ENCODE results near the gene ZRANB1. TPM values are rescaled to one million over a fixed set of nuclear protein-coding genes. Genes with fewer than 3 reads are reported as not detected.

Gene ZRANB1
- total and polyA plus RNA-seq, 2 of the 13 experiments (the other 11 are each of a cell fraction or from before 2014, with no cell fraction given) = 10.3 to 19.6 TPM

GRCh38 chr10:125014836-125015355, 73.0 kb downstream of the ZRANB1 start:
- FAIRE-seq = no peak
- no TSS peak for BruUV-seq (replicated peaks)

More at GRCh38 chr10:125014836-125015355, 73.0 kb downstream of the ZRANB1 start:
- Histone ChIP-seq H3K9ac (ENCODE audit: insufficient read depth, low read depth, low read length) (no peak overlapping the region), H3K4me3 (replicated peaks in 1 of 3; ENCODE audit: insufficient read depth in 1 of 3, low read depth in 2 of 3, low read length in 3 of 3) (no peak overlapping the region), H3K79me2 (ENCODE audit: insufficient read depth, low read length) (no peaks in the 10 kb centered on the region), H3K4me1 (ENCODE audit: insufficient read depth, low read length) (no peaks in the 10 kb centered on the region), H3K4me2 (ENCODE audit: low read depth, low read length) (no peak overlapping the region), H2AFZ (ENCODE audit: low read length) (no peak overlapping the region), H3K27me3 (ENCODE audit: control insufficient read depth in 1 of 2, insufficient read depth in 2 of 2, low read length in 2 of 2) (peaks cover 12 to 78% of the 10 kb centered on the region in 2 experiments), H3K9me3 (ENCODE audit: low read length) (peaks cover 5% of the 10 kb centered on the region; the same call in 1 of the 2 replicates), H4K20me1 (ENCODE audit: insufficient read depth, low read length) (no peaks in the 10 kb centered on the region), H3K36me3 (replicated peaks in 1 of 2; ENCODE audit: control insufficient read depth in 1 of 2, insufficient read depth in 2 of 2, low read length in 2 of 2) (no peaks in the 10 kb centered on the region), H3K27ac (ENCODE audit: extremely low read length, insufficient read depth, low read length) (no peak overlapping the region)
- intact Hi-C loops (cut with micrococcal nuclease; ENCODE audit: unreplicated experiment) (no loop called here), in situ Hi-C loops (cut with HindIII; ENCODE audit: extremely low pct_ligation_motif_present, low pct_unique_long_range_greater_than_20kb) (no loop called here)
- no peak for DNase-seq (ENCODE audit: low spot score)
- ChIA-PET CTCF (ENCODE audit: low intra/inter-chr PET ratio, low total read pairs) (no interaction called here), POLR2A (no interaction called here)
- TF ChIP-seq TRAFD1 (CRISPR knock-in tag; IDR thresholded peaks at IDR 0.05; ENCODE audit: borderline replicate concordance) = no peak
- no peak for TF ChIP-seq RNF219 (CRISPR knock-in tag; IDR thresholded peaks at IDR 0.05)
- TF ChIP-seq EED (CRISPR knock-in tag; IDR thresholded peaks at IDR 0.05) = no peak
- TF ChIP-seq ZNF775 (CRISPR knock-in tag; IDR thresholded peaks at IDR 0.05; ENCODE audit: borderline replicate concordance) = no peak
- no peak for TF ChIP-seq HNF4A (CRISPR knock-in tag; IDR thresholded peaks at IDR 0.05)
- no peak for TF ChIP-seq ZFP36L1 (CRISPR knock-in tag; IDR thresholded peaks at IDR 0.05)
- TF ChIP-seq ZNF709 (CRISPR knock-in tag; IDR thresholded peaks at IDR 0.05) = no peak
- TF ChIP-seq U2AF1 (optimal IDR thresholded peaks at IDR 0.05; ENCODE audit: low read depth, low read length) = no peak
- TF ChIP-seq SRF (IDR thresholded peaks at IDR 0.05; ENCODE audit: low read depth, low read length) = no peak
- no peak for TF ChIP-seq HOXA9 (CRISPR knock-in tag; IDR thresholded peaks at IDR 0.05; ENCODE audit: borderline replicate concordance)
- no peak for TF ChIP-seq ZNF253 (CRISPR knock-in tag; IDR thresholded peaks at IDR 0.05; ENCODE audit: borderline replicate concordance)
- TF ChIP-seq ZNF33A (CRISPR knock-in tag; IDR thresholded peaks at IDR 0.05; ENCODE audit: borderline replicate concordance) = no peak
- TF ChIP-seq TFDP1 (CRISPR knock-in tag; IDR thresholded peaks at IDR 0.05; ENCODE audit: borderline replicate concordance) = no peak
- WGBS (ENCODE audit: low lambda C conversion rate) = 60% methylated on average over 19 of the region's 19 CpGs
- ATAC-seq = no peak

Measured in HepG2 (cell line).